ENCODE results near the gene TSPAN9. TPM values are rescaled to one million over a fixed set of nuclear protein-coding genes. Genes with fewer than 3 reads are reported as not detected.

Gene TSPAN9
- total RNA-seq, 1 donor: 13.0 TPM

DNA sequence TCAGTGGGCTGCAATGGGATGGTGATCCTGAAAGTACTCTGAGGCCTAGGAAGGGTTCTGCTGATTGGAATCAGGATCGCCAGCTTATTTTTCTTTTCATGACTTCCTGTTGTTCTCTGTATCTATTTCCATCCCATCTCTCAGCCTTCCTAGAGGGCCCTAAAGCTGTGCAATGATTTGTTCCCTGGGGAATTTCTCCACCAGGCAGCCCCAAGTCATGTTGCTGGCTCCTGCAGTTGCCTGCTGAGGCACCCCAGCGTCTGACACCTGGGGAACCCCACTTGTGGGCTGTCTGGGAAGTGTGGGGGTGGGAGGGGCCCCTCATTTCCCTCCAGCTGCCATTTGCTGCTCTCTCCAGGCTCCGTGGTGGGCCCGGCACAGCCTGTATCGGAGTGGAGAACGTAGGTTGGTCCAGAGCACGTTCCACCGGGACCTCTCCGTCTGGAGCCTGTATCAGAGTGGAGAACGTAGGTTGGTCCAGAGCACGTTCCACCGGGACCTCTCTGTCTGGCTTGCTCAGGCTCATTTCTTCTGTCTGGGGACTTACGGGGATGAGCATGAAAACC, 138.3 kb downstream of the TSPAN9 start:
- Histone ChIP-seq H3K27me3 (ENCODE audit: insufficient read depth, low read length) (no peaks in the 10 kb centered on the region), H4K20me1 (ENCODE audit: insufficient read depth, low read length) (no peaks in the 10 kb centered on the region), H3K9me3 (ENCODE audit: low read depth, low read length) (no peaks in the 10 kb centered on the region), H3K27ac (ENCODE audit: low read depth, low read length) (no peak overlapping the region), H3K4me2 (ENCODE audit: insufficient read depth, low read length) (no peak overlapping the region), H3K79me2 (ENCODE audit: insufficient read depth, low read length) (no peaks in the 10 kb centered on the region), H3K36me3 (ENCODE audit: insufficient read depth, low read length) (no peaks in the 10 kb centered on the region), H3K4me3 (ENCODE audit: insufficient read depth, low read length) (no peak overlapping the region), H2AFZ (ENCODE audit: low read length) (no peak overlapping the region), H3K4me1 (ENCODE audit: insufficient read depth, low read length) (peaks cover 25% of the 10 kb centered on the region)
- peak; percentile 59 for DNase-seq (ENCODE audit: insufficient read length, low spot score, missing footprints)
- TF ChIP-seq, protein P1, sequence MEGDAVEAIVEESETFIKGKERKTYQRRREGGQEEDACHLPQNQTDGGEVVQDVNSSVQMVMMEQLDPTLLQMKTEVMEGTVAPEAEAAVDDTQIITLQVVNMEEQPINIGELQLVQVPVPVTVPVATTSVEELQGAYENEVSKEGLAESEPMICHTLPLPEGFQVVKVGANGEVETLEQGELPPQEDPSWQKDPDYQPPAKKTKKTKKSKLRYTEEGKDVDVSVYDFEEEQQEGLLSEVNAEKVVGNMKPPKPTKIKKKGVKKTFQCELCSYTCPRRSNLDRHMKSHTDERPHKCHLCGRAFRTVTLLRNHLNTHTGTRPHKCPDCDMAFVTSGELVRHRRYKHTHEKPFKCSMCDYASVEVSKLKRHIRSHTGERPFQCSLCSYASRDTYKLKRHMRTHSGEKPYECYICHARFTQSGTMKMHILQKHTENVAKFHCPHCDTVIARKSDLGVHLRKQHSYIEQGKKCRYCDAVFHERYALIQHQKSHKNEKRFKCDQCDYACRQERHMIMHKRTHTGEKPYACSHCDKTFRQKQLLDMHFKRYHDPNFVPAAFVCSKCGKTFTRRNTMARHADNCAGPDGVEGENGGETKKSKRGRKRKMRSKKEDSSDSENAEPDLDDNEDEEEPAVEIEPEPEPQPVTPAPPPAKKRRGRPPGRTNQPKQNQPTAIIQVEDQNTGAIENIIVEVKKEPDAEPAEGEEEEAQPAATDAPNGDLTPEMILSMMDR (IDR thresholded peaks at IDR 0.05; ENCODE audit: extremely low read depth, low read depth, low read length): no peak

DNA sequence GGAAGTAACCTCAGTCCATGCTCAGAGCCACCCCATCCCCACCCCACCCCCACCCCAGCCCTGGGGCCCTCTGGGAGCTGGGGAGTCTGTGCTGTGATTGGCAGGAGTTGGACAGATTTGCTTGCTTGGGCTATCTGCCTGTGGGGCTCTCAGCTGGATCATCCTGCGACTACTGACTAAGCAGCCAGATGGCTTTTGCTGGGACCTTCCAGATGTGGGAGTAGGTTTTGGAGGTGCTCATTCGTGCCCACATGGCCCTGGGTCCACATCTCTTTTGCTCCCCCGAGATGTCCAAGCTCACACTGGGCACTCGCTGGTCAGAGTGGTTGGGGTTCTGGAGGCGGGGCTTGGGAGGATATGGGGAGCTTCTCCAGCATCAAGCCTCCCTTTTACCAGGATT, 138.9 kb downstream of the TSPAN9 start:
- no peak overlapping the region for H3K27ac ChIP-seq (ENCODE audit: low read depth, low read length)

DNA sequence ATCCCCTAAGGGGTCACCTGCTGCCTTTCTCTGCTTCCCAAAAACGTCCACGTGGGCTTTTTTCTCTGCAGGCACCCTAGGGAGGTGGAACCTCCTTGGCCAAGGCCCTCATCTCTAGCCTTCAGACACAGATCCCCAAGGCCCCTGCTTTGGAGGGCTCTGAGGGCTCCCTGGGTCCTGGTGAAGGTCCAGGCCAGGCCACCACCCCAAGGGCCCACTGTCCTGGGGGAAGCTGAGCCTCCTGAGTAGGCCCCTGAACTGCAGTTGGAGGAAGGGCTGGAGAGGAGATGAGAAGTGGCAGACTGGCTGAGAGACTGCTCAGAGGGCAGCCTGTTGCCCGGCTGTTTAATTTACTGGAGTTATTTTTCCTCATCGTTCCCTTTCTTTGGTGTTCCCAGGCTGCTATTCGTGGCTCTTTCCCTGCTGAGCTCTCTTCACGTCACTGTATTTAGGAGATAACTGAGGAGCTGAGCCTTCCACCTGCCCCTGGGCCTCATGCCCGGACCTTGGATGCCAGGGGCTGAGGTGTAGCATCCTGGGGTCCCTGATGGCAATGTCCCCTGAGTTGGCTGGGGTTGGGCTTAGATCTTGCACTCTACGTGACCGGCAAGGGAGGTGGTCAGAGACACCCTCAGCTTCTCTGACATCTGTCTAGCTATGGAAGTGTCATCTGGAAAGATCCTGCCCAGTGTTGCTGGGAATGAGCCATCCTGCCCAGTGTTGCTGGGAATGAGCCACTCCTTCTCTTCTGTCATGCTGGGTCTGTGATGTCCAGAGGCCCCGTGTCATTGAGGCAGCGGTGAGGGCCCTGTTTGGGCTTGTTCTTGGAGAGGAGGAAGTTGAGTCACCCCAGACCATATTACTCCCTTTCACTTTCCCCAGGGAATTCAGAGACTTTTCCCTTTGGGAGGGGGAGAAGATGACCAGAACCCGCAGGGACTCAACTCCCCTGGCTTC, 139.8 kb downstream of the TSPAN9 start:
- no peaks in the 10 kb centered on the region for H3K27me3 ChIP-seq (ENCODE audit: insufficient read depth, low read length)
- H4K20me1 ChIP-seq (ENCODE audit: insufficient read depth, low read length): no peaks in the 10 kb centered on the region
- peak overlapping the region; percentile 34 for H3K4me2 ChIP-seq (ENCODE audit: insufficient read depth, low read length)
- peak; percentile 94 for DNase-seq (ENCODE audit: insufficient read length, low spot score, missing footprints)
- H2AFZ ChIP-seq (ENCODE audit: low read length): no peak overlapping the region
- TF ChIP-seq, protein P1 (IDR thresholded peaks at IDR 0.05; ENCODE audit: extremely low read depth, low read depth, low read length): no peak
- no peaks in the 10 kb centered on the region for H3K79me2 ChIP-seq (ENCODE audit: insufficient read depth, low read length)
- H3K27ac ChIP-seq (ENCODE audit: low read depth, low read length): peak overlapping the region; percentile 68
- no peaks in the 10 kb centered on the region for H3K36me3 ChIP-seq (ENCODE audit: insufficient read depth, low read length)
- no peaks in the 10 kb centered on the region for H3K9me3 ChIP-seq (ENCODE audit: low read depth, low read length)
- no peak overlapping the region for H3K4me3 ChIP-seq (ENCODE audit: insufficient read depth, low read length)
- peaks cover 25% of the 10 kb centered on the region for H3K4me1 ChIP-seq (ENCODE audit: insufficient read depth, low read length)

More for the DNA sequence above, 138.9 kb downstream of the TSPAN9 start:
- Histone ChIP-seq H3K4me2 (ENCODE audit: insufficient read depth, low read length) (no peak overlapping the region), H4K20me1 (ENCODE audit: insufficient read depth, low read length) (no peaks in the 10 kb centered on the region), H3K27me3 (ENCODE audit: insufficient read depth, low read length) (no peaks in the 10 kb centered on the region), H2AFZ (ENCODE audit: low read length) (no peak overlapping the region), H3K79me2 (ENCODE audit: insufficient read depth, low read length) (no peaks in the 10 kb centered on the region), H3K4me3 (ENCODE audit: insufficient read depth, low read length) (no peak overlapping the region), H3K4me1 (ENCODE audit: insufficient read depth, low read length) (peaks cover 25% of the 10 kb centered on the region), H3K9me3 (ENCODE audit: low read depth, low read length) (no peaks in the 10 kb centered on the region), H3K36me3 (ENCODE audit: insufficient read depth, low read length) (no peaks in the 10 kb centered on the region)
- peak; percentile 75 for DNase-seq (ENCODE audit: insufficient read length, low spot score, missing footprints)
- TF ChIP-seq, protein P1 (IDR thresholded peaks at IDR 0.05; ENCODE audit: extremely low read depth, low read depth, low read length): no peak

DNA sequence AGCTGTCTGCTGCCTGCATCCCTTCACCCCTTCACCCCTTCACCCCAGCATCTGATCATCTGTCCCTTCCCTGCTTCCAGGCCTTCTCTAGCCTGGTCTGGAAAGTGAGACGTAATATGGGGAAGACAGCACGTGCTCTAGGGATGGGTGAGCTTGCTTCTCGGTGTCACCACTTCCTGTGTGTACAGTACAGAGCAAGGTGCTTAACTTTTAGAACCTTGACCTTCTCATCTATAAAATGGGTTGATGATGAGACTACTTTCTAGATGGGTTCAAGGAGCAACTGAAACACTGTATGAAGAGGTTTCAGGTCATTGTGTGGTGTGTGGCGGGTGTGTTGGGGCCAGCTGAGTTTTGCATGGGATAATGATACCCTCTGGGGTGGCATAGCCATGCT, 140.5 kb downstream of the TSPAN9 start:
- Histone ChIP-seq H3K36me3 (ENCODE audit: insufficient read depth, low read length) (no peaks in the 10 kb centered on the region), H3K27ac (ENCODE audit: low read depth, low read length) (peak overlapping the region; percentile 64), H2AFZ (ENCODE audit: low read length) (no peak overlapping the region), H3K9me3 (ENCODE audit: low read depth, low read length) (no peaks in the 10 kb centered on the region), H3K4me1 (ENCODE audit: insufficient read depth, low read length) (peaks cover 25% of the 10 kb centered on the region), H3K79me2 (ENCODE audit: insufficient read depth, low read length) (no peaks in the 10 kb centered on the region), H3K4me3 (ENCODE audit: insufficient read depth, low read length) (no peak overlapping the region), H3K4me2 (ENCODE audit: insufficient read depth, low read length) (peak overlapping the region; percentile 34), H3K27me3 (ENCODE audit: insufficient read depth, low read length) (no peaks in the 10 kb centered on the region), H4K20me1 (ENCODE audit: insufficient read depth, low read length) (no peaks in the 10 kb centered on the region)
- no peak for DNase-seq (ENCODE audit: insufficient read length, low spot score, missing footprints)
- TF ChIP-seq, protein P1 (IDR thresholded peaks at IDR 0.05; ENCODE audit: extremely low read depth, low read depth, low read length): no peak

All from osteoblast (primary cell).